Endothelial cell of umbilical vein (primary cell): ENCODE measurements around the gene RAB17. TPM values are rescaled to one million over a fixed set of nuclear protein-coding genes. Genes with fewer than 3 reads are reported as not detected.
A peak's percentile ranks its signal among the peaks of the same experiment; 100 is the strongest.

Experiments
- BruUV-seq: library from RNA; stranded (reverse); fragments of 400-500 nt; replicated peaks from 2 replicates; lab custom pipeline; 2021; lab: Mats Ljungman, UMichigan
- CTCF ChIA-PET: fragments of 300-600, 350-600 bp; sonication (Branson Sonifier 250); formaldehyde crosslinking; loops from one replicate; lab custom pipeline; 2021; ENCODE audit warnings: antibody characterized with exemption, inconsistent platforms; lab: Charles Lee
- POLR2A ChIA-PET: fragments of 300-600, 350-600 bp; sonication (Branson Sonifier 250); formaldehyde crosslinking; loops from one replicate; lab custom pipeline; 2021; ENCODE audit warnings: antibody characterized with exemption, inconsistent platforms; lab: Charles Lee
- DNase-seq: peaks from one replicate; pipeline ENCODE4 v3.0.0-alpha.2; 2011; ENCODE audit warnings: low read depth, low spot score
- FAIRE-seq: peaks from 2 replicates; lab custom pipeline; 2011; peaks lifted over from hg19 to GRCh38; lab: Jason Lieb, UNC
- H2AFZ ChIP-seq: 2 replicates; pipeline ENCODE4 v1.6.0; 2012; ENCODE audit warnings: low read depth, low read length, control low read depth, inconsistent platforms
- H3K27ac ChIP-seq: 2 replicates; pipeline ENCODE4 v1.5.1; 2011; ENCODE audit warnings: low read depth, mild to moderate bottlenecking, control low read depth, low read length, moderate library complexity; ENCODE audit not compliant: insufficient read depth
- H3K27me3 ChIP-seq, 2 experiments: 2 replicates each; pipeline versions ENCODE4 v1.6.0 to v1.6.1; 2011; ENCODE audit warnings: low read length in 2 of 2, mixed read lengths in 1 of 2; ENCODE audit not compliant: control insufficient read depth in 2 of 2, insufficient read depth in 2 of 2
- H3K36me3 ChIP-seq, 2 experiments: 2 replicates in 1 of 2; 3 replicates in 1 of 2; pipeline ENCODE4 v1.5.1; 2011; ENCODE audit warnings: low read length in 2 of 2, mild to moderate bottlenecking in 1 of 2, moderate library complexity in 1 of 2; ENCODE audit not compliant: control insufficient read depth in 2 of 2, insufficient read depth in 2 of 2; ENCODE audit errors: extremely low read depth in 1 of 2
- H3K4me1 ChIP-seq: 3 replicates; pipeline ENCODE4 v1.5.1; 2011; ENCODE audit warnings: mild to moderate bottlenecking, low read length; ENCODE audit not compliant: control insufficient read depth, insufficient read depth; ENCODE audit errors: extremely low read depth
- H3K4me2 ChIP-seq: 2 replicates; pipeline ENCODE4 v1.6.1; 2011; ENCODE audit warnings: low read length, control low read depth, mixed read lengths; ENCODE audit not compliant: insufficient read depth
- H3K4me3 ChIP-seq, 3 experiments: fragments of 200-600 bp in 1 of 3; sonication (generic), shearing (Covaris generic) in 1 of 3; replicated peaks in 1 of 3; 2 replicates each; pipeline ENCODE4 v1.5.1; 2011 to 2016; ENCODE audit warnings: control low read depth in 3 of 3, low read length in 3 of 3, mild to moderate bottlenecking in 2 of 3, inconsistent platforms in 1 of 3, low read depth in 1 of 3, moderate library complexity in 1 of 3; ENCODE audit not compliant: insufficient read depth in 1 of 3
- H3K79me2 ChIP-seq: 2 replicates; pipeline ENCODE4 v1.6.0; 2012; ENCODE audit warnings: low read length, inconsistent platforms; ENCODE audit not compliant: control insufficient read depth, insufficient read depth
- H3K9ac ChIP-seq: replicated peaks from 2 replicates; pipeline ENCODE3; 2011; ENCODE audit warnings: low read length, control low read depth; ENCODE audit not compliant: insufficient read depth; ENCODE audit errors: extremely low read depth
- H3K9me1 ChIP-seq: replicated peaks from 3 replicates; pipeline ENCODE4 v1.6.0; 2011; ENCODE audit warnings: mild to moderate bottlenecking, low read length; ENCODE audit not compliant: control insufficient read depth, insufficient read depth; ENCODE audit errors: extremely low read depth
- H3K9me3 ChIP-seq: replicated peaks from 2 replicates; pipeline ENCODE4 v1.5.1; 2012; ENCODE audit warnings: low read length, inconsistent platforms; ENCODE audit not compliant: control insufficient read depth, insufficient read depth
- H4K20me1 ChIP-seq: replicated peaks from 2 replicates; pipeline ENCODE3; 2011; ENCODE audit warnings: mild to moderate bottlenecking, low read length; ENCODE audit not compliant: control insufficient read depth, insufficient read depth; ENCODE audit errors: extremely low read depth
- EZH2 ChIP-seq: IDR thresholded peaks from 2 replicates; pipeline ENCODE4 v1.6.1; 2012; ENCODE audit warnings: borderline replicate concordance, low read depth, mild to moderate bottlenecking, moderate library complexity, low read length, inconsistent platforms; ENCODE audit not compliant: severe bottlenecking
- FOS ChIP-seq: IDR thresholded peaks from 2 replicates; pipeline ENCODE4 v1.6.1; 2011; ENCODE audit warnings: mild to moderate bottlenecking, low read length, moderate library complexity, borderline replicate concordance; ENCODE audit not compliant: insufficient read depth
- GATA2 ChIP-seq: IDR thresholded peaks from 2 replicates; pipeline ENCODE4 v1.7.0; 2011; ENCODE audit warnings: low read depth, mild to moderate bottlenecking, moderate library complexity, mixed read lengths, low read length; ENCODE audit not compliant: insufficient read length, insufficient read depth
- MYC ChIP-seq: IDR thresholded peaks from one replicate; pipeline ENCODE4 v1.6.1; 2011; ENCODE audit warnings: mild to moderate bottlenecking, low read depth, low read length
- POLR2AphosphoS5 ChIP-seq: IDR thresholded peaks from 2 replicates; pipeline ENCODE4 v1.6.1; 2012; ENCODE audit warnings: low read depth, mild to moderate bottlenecking, control low read depth, low read length, moderate library complexity; ENCODE audit not compliant: insufficient read depth
- dilution Hi-C: fragments of 300-500 bp; cut with MboI; formaldehyde crosslinking; loops from one replicate; pipeline ENCODE4 v1.15.0; 2019; ENCODE audit warnings: low sequenced_read_pairs; ENCODE audit not compliant: extremely low pct_ligation_motif_present
- intact Hi-C: fragments of 100-400 bp; cut with micrococcal nuclease; formaldehyde crosslinking; loops from one replicate; pipeline ENCODE4 v1.10.0; 2022
- polyA plus RNA-seq, 4 experiments: library from polyadenylated mRNA; depleted of rRNA in 3 of 4; stranded (reverse) in 3 of 4; unstranded in 1 of 4; fragments of >200 nt; gene quantifications; 2 replicates each; pipeline versions ENCODE4 v1.2.1 to v1.2.3, GENCODE V29; 2011 to 2012; ENCODE audit warnings: missing spikeins in 1 of 4
- total RNA-seq: library from RNA; stranded (reverse); gene quantifications from 2 replicates; pipeline ENCODE4 v1.2.3, GENCODE V29; 2021
- TF ChIP-seq, protein P1 (sequence below): IDR thresholded peaks from 2 replicates; pipeline ENCODE4 v1.6.1; 2011; ENCODE audit not compliant: insufficient read depth, insufficient read length
- TF ChIP-seq, protein P2 (sequence below), 2 donors: IDR thresholded peaks; 1 replicate in 1 of 2; 2 replicates in 1 of 2; pipeline ENCODE4 v1.5.1; 2011; ENCODE audit warnings: low read length in 2 of 2, mild to moderate bottlenecking in 2 of 2, moderate library complexity in 2 of 2, control low read depth in 1 of 2, inconsistent platforms in 1 of 2, low read depth in 1 of 2; ENCODE audit not compliant: insufficient read depth in 1 of 2; ENCODE audit errors: extremely low read depth in 1 of 2

RAB17 gene
- total and polyA plus RNA-seq, 2 donors (not counting 3 experiments of a cell fraction or from before 2014, with no cell fraction given), result 0.41 to 0.77 TPM

DNA sequence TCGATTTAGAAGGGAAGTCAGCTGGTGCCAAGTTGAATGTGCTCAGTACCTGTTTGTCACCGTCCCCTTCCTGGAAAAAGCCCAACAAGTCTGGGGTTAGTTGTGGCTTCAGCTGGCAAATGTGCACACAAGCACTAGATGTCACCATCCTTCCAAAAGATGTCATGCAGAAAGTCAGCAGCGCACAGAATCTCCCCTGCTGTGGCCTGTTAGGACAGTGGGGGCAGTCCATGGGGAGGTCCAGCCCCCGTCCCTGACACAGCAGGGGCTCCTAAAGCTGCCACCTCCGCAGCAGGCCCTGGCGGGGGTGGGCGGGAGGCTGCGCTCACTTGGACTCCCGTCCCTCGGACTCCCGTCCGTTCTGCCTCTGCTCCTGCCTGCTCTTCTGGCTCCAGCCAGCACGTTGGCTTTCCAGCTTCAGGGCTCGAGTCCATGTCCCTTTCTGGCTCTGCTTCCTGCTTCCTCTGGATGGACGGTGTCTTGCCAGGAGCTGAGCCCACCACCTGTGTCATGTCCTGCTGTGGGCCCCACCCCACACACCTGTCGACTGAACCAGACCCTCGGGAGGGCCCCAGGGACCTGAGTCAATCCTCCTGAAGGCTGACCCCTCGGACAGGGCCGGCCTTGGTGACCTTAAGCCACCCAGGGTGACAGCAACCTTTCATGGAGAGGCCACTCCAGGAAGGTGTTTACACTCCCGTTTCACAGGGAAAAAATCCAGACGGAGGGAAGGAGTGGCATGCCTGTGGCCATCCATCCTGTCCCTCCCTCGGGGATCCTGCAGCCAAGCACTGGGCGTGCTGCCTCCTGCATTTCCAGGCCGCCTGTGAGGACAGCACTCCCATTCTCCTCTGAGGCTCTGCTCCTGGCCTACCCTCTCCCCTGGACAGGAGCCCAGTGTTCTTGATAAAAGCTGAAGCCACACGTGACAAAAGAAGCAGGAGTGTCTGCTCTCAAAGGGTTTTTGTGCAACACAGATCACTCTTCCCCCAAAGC, 8.5 kb downstream of the RAB17 start:
- no peak overlapping the region for H3K9ac ChIP-seq

More for the DNA sequence above, 8.5 kb downstream of the RAB17 start:
- no peak overlapping the region for H3K4me3 ChIP-seq
- H2AFZ ChIP-seq, result peak overlapping the region; percentile 50
- no peaks in the 10 kb centered on the region for H4K20me1 ChIP-seq
- DNase-seq (peak; percentile 79), FAIRE-seq (peak; percentile 87)
- no peak overlapping the region for H3K4me2 ChIP-seq
- H3K9me1 ChIP-seq, result no peaks in the 10 kb centered on the region
- ChIA-PET POLR2A (interaction anchor here (0.7 kb wide), 1 partner anchor 107 kb away, joined by 3 read pairs; no protein-coding TSS in a partner anchor), CTCF (interaction anchor here (0.6 to 7.9 kb wide), 32 partner anchors 9 to 433 kb away, joined by 3 to 103 read pairs (median 4); partner anchors contain the start of genes LRRFIP1 and RAB17)
- H3K27me3 ChIP-seq, result peaks cover 2% of the 10 kb centered on the region in 2 experiments
- intact Hi-C loops (loop anchor here (1.0 kb wide), 5 partner anchors 21 to 276 kb away; no protein-coding TSS in a partner anchor), dilution Hi-C loops (no loop called here)
- H3K9me3 ChIP-seq, result no peaks in the 10 kb centered on the region
- H3K79me2 ChIP-seq, result no peaks in the 10 kb centered on the region
- BruUV-seq, result no TSS peak
- no peak overlapping the region for H3K27ac ChIP-seq
- TF ChIP-seq FOS (no peak), EZH2 (no peak), MYC (no peak), GATA2 (no peak), POLR2AphosphoS5 (no peak)
- TF ChIP-seq, protein P1, sequence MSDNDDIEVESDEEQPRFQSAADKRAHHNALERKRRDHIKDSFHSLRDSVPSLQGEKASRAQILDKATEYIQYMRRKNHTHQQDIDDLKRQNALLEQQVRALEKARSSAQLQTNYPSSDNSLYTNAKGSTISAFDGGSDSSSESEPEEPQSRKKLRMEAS, result no peak
- TF ChIP-seq, protein P2, sequence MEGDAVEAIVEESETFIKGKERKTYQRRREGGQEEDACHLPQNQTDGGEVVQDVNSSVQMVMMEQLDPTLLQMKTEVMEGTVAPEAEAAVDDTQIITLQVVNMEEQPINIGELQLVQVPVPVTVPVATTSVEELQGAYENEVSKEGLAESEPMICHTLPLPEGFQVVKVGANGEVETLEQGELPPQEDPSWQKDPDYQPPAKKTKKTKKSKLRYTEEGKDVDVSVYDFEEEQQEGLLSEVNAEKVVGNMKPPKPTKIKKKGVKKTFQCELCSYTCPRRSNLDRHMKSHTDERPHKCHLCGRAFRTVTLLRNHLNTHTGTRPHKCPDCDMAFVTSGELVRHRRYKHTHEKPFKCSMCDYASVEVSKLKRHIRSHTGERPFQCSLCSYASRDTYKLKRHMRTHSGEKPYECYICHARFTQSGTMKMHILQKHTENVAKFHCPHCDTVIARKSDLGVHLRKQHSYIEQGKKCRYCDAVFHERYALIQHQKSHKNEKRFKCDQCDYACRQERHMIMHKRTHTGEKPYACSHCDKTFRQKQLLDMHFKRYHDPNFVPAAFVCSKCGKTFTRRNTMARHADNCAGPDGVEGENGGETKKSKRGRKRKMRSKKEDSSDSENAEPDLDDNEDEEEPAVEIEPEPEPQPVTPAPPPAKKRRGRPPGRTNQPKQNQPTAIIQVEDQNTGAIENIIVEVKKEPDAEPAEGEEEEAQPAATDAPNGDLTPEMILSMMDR (IDR thresholded peaks at IDR 0.05; ENCODE audit: extremely low read depth in 1 of 2, insufficient read depth in 1 of 2, low read depth in 1 of 2, low read length in 2 of 2), result peak; percentile 55 to 61
- H3K4me1 ChIP-seq, result no peaks in the 10 kb centered on the region
- no peaks in the 10 kb centered on the region for H3K36me3 ChIP-seq
